SHP77 treated with DMSO at 0.1 percent for 48 hours (cell line): ENCODE results near the gene RAC2.

Source experiments
- DNase-seq: peaks from one replicate; lab custom pipeline; 2025; lab: John Stamatoyannopoulos, UW

RAC2 gene

DNA sequence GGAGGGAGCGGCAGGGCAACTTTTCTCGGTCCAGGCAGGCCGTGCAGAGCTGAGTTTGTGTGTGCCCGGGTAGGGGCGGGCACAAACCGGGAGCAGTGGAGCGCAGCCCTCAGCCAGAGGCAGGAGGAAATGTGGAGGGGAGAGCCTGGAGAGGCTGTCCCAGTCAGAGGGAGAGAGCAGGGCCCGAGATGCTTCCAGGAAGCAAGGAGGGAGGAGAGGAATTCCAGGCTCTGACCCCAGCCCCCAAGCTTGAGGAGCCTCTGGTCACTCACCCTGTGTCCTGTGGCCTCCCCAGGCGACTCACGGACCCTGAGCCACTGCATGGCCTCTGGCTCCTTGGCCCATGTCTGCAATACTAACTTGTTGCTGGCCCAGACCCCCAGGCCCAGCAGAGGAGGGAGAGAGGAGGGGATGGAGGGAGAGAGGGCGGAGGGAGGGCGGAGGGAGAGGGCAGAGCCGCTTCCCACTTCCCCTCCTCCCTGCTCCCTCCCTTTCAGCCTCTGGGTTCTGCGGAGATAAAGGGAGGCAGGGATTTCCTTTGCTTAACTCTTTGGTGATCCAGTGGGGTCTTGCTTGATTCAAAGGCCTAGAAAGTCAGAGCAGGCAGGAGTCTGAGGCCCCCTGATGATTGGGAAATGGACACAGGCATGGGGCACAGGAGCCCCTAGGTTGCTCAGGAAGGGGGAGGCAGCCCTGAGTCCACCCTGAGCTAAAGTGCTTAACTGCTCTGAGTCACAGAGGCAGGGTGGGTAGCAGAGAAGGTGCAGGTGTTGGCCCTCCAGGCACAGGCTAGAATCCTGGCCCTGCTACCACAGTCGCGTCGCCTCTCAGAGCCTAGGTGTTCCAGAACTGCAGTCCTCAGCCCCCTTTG lies 55.9 kb downstream of the RAC2 start, which contains the start of gene C1QTNF6:
C1QTNF6 (minus strand) TSS at position 357 of the 871 bp plus-strand sequence; CDS start at position 323, 34 bp downstream.
- peak; percentile 5 for DNase-seq

DNA sequence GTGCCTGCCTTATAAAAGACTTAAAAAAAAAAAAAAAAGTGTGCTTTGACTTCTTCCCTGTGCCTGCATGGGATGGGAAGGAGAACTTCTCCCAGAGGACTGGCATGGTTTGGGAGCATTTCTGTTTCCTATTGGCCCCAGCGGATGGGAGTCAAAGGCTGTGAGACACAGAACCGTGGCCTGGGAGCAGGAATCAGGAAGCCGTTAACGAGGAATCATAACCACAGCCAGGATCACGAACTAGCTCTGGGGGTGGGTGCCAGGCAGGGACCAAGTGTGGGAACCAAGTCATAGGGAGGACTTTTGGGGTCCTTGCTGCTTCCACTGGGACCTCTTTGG lies 56.5 kb downstream of the RAC2 start:
- DNase-seq = peak; percentile 25

DNA sequence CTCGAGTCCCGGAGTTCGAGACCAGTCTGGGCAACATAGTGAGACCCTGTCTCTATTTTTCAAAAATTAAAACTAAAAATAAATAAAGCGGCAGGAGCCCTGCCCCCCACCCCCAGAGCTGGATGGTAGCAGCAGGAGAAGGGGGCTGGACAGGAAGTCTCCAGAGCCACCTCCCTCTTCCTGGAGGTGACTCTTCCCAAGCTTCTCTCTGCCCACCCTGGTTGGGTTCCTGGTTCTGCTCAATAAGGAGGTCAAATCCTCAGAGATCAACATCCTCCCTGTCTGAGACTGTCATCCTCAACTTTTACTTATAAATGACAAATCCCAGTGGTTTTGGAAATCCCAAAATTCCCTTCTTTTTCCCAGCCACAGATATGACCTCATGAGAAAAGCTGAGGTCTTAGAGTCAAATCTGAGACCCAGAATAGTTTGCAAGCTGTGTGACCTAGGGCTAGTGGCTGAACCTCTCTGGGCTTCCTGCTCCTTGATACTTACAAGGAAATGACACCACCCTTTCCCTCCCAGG lies 57.0 kb downstream of the RAC2 start:
- DNase-seq = no peak

DNA sequence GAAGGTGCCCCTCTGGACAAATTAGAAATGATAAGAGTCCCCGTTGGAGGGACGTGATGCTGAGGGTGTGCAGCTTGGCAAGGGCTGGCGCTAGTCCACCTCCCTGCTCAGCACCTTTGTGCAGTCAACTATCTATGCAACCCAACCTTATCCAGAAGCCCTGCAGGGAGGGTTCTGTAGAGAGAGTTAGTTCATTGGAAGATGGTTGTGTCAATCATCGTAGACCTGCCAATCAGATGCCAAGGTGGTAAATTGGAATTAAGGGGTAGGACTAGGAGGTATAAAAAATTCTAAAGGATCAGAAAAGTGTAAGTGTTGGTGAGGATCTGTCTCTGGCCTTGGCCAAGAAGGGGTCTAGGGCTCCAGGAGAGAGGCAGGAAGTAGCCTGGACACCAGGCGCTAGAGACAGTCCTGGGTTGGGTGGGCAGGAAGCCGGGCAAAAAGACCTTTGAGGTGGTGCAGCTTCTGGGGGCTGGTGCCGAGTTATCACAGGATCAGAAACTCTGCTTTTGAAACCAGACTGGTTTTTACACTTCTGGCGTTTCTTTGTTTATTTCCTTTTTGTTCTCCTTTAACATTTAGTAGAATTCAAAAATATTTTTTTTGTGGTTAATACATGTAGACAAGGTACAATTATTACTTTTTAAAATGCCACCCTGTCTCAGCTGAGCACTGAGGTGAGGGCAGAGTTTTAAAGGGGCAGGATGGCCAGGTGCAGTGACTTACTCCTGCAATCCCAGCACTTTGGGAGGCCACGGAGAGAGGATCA lies 57.7 kb downstream of the RAC2 start:
- DNase-seq = peak; percentile 42

DNA sequence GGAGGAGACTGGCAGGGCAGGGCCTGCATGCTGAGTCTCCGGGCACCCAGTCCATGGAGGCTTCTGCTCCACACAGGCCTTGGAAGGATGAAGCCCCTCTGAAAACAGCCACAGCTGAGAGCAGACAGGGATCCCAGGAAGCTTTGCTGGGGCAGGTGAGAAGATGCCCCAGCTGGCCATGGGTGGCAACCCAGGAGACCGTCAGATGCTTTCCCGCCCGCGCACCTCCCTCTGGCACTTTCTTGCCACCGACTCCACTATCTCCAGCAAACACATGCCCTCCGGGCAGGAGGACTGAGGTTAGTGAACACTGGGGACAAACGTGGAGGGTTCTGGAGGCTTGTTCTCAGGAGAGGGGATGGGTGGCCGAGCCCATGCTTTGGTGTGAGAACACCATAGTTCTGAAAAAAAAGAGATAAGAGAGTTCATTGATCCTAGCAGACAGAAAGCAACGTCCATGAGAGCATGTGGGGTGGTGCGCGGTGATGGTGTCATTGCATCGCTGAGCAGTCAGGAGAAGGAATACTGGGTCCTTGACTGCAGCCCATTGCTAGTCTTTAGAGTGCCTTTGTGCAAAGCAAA lies 58.3 kb downstream of the RAC2 start:
- no peak for DNase-seq

DNA sequence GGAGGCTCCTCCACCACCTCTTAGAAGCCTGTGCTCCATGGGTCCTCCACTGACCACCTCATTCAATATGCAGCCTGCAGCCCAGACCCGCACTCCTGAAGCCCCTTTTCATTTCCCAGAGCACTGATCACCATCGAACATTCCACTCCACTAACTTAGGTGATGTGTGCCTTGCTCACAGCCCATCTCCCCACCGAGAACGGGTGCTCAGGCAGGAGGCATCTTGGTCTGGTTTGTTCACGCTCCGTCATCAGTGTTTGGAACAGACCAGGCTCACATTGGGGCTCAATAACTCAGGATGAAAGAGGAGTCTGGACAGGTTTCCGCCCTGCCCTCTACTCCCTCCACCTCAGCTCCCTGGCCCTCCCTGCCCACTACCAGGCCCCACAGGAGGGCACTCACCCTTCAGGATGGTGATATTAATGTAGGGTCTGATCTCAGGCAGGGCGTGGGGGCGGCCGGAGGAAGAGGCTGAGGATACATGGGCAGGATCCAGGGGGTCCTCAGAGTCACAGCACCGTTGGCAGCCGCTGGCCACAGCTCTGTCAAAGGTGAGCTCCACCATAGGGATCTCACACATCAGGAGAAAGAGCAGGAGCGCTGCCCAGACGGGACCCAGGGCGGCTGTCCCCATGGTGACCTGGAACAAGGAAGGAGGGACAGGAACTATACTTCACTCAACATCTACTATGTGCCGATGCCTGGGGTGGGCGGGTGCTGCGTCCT lies 59.1 kb downstream of the RAC2 start:
- no peak for DNase-seq

DNA sequence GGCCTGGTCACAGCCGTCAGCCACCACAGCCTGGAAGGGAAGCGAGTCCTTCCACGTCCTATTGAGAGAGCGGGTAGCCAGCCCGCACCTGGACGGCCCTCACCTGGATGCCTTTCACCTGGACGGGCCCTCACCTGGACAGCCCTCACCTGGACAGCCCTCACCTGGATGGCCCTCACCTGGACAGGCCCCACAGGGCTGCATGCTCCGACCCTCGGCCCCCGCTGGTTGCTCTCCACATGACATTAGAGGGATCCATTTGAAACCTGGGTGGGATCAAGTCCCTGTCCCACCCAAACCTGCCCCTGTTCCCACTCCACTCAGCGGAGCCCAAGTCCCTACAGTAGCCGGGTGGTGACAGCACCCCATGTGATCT lies 59.7 kb downstream of the RAC2 start:
- DNase-seq = no peak

DNA sequence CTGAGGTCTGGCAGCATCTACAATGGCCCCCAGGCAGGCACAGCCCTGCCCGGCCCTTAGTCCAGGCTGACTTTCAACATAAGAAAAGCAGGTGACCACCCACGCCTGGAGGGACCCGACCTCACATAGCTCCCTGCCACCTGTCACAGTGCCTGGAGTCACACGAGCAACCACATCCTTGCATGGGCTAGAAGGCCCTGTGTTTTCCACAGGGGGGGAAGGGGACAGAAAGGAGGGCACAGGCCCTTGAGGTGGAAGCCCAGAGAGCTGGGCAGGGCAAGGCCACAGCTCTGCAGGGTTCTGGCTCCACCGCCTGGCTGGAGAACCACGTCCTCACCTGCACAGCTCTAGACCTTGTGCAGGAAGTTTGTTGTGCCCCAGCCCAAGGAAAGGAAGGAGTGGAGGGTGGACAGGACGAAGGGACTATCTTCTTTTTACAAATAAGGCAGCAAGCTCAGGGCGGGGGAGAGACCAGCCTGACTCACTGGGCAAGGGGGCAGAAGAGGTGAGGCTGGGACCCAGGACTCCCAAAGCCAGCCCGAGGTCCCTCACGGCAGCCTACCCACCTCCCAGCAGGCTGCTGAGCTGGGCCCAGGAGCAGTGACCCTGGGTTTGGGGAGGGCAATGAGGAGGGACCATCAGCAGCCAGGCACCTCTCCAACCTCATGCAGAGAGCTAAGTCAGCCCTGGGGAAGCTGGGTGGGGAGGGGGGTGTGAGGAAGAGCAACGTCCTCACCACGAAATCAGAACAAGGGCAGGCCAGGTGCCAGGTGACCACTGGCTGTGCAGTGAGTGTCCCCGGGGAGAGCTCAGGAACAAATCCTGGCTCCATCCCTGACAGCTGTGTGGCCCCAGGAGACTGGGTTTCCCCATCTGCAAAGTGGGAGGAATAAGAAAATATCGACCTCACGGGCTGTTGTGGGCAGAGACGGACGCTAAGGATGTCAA lies 60.4 kb downstream of the RAC2 start:
- no peak for DNase-seq

DNA sequence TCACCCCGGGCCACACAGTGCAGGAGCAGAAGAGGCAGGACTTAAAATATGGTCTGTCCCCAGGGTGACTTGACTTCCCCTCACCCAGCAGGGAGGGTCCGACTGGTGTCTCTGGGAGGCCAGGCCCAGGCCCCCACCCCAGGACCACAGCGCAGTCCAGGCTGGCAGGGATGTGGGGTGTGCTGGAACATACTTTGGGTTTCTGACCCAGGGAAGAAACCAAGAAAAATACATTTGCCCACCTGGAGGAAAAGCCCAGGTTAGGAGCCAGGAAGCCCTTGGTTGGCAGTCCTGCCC lies 61.2 kb downstream of the RAC2 start:
- DNase-seq = no peak

DNA sequence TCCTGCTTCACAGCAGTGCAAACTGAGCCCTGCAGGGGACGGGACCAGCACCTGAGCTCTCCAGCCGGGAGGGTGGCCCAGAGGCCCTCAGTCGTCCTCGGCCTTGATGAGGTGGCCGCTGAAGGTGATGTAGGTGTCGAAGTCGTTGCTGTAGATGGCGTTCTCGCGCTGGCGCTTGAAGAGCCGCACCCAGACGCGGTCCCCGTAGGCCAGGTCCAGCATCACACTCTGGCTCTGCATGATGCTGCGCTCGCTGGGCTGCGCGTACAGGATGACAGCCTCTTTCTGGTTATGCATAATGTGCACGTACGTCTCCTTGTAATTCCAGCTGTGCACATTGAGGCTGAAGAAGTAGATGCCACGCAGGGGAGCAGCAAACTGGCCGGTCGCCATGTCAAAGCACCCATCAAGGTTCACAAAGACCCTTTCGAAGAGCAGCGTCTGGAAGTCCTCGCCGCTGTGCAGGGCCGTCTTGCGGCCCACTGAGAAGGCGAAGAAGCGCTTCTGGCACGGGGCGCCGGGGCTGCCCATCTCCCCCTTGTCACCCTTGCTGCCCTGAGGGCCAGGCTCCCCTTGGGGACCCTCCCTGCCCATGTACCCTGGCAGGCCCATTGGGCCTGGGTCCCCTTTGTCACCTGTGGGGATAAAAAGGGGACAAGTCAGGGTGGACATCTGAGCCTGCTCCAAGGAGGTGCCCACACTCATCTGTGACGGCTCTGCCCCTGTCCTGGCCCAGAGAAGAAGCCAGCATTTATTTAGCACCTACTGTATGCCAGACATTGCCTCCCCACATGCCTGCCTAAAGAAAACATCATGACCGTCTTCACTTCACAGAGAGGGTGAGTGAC lies 61.7 kb downstream of the RAC2 start:
- DNase-seq = no peak

DNA sequence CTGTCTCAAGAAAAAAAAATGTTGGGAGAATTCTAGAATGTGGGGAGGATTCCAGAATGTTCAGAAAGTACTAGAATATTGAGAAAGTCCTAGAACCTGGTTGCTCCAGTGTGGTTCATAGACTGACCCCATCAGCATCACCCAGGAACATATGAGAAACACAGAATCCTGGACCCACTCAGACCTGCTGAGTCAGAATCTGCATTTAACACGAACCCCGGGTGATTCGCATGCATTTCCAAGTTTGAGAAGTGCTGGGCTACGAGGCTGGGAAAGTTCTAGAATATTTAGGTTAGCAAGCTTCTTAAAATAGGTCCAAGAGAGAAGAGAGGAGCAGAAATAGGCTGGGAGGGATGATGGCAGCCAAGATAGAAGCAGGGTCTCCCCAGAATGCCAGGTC lies 62.4 kb downstream of the RAC2 start:
- DNase-seq = no peak

DNA sequence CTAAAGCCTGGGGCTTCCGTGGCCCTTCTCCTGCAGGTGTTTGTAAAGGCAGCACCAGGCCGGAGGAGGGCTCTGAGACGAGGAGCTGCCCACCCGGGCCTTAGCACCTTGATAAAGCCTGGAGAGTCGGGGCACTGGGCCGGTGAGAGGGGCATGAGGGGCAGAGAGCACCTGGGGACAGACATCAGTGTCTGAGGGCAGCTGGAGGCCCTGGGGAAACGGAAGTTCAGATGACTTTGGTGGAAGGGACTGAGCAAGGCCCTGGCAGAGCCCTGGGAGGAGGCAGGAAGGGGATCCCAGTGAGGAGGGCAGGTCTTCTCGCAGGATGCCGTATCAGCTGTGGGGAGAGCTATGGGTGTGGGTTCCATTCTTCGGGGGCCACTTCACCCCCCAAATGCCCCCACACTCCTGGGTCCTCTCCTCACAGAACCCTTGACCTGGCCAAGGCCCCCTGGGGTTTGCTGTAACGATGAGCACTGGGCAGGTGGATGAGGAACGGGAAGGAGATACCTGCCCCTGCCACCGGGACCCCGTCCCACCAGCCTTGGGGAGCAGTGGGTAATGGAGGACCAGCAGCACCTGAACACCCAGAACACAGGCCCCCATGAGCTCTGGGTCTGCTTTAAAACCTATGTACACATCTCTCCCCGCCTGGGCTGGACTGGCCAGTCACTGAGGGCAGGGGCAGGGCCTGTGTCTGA lies 63.4 kb downstream of the RAC2 start:
- DNase-seq = no peak

DNA sequence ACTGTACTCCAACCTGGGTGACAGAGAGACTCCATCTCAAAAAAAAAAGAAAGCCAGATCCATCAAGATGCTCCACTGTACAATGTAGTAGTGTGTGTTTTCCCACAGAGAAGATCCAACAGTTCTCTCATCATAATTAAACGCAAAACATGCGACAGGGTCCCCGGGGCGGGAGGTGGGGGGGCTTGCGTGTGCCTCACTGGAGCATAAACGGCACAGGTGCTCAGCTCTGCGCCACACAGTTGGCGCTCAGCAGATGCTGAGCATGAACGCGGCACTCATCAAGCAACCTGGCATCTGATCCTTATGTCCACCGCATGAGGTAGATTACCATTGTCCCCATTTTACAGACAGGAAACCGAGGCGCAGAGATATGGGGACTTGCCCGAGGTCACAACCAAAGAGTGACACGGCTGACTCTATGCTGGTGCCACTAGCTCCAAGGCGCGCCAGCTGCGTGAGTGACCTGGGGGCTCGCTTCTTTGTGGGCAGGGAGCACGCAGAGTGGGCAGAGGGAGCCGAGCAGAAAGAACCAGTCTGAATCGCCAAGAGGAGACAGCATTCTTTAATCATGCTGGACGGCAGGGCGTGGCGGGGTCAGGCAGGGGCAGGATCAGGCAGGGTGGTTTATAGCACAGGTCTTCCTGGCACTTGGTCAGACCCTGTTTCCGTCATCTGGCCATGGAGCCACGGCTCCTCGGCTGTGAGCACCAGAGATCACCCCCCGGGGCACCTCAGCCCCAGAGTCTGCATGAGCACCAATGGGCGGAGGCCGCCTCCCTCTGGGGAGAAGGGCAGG lies 64.2 kb downstream of the RAC2 start:
- no peak for DNase-seq

DNA sequence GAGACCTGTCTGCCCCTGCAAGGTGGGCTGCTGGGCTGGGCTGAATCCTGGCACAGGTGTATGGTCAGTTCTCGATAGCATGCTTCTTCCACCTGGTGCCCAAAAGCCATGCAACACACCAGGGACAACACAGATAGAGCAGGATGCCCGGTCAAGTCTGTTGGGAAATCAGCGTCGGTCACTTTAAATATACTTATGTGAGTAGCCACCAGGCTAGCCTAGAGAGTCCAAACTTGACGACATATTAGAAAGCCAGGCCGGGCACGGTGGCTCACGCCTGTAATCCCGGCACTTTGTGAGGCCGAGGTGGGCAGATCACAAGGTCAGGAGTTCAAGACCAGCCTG lies 65.0 kb downstream of the RAC2 start:
- no peak for DNase-seq

DNA sequence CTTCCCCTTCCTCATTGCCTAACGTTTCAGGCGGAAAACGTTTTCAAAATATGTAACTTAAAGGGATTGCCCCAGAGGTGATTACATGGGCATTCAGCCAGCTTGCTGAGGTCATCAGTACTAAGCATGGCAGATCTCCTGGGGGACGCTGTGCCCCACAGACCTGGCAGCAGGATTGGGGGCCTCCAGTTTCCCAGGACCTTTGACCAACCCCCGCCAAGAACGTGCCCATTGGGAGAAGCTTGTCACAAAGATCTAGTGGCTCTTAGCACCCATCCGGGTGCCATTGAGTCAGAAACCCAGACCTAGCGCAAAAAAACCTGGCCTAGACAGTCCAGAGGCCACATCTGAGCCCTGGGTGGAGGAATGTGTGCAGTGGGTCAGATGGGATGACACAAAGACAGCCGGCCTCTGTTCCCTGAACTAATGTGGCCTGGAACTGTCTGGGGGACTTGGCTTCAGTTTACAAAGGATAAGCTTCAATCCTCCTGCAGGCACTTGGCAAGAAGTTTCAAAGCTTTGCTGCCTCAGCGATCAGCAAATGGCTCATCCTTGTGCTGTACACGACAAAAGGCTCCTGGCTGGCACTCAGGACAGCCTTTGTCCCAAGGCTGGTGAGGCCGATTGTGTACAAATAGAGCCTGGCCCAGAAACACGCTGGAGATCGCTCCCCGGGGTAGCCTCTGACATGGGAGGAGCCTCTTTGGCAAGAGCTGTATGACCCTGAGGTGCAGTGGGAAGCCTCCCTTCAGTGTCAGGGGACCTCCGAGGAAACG lies 65.5 kb downstream of the RAC2 start:
- DNase-seq = no peak

DNA sequence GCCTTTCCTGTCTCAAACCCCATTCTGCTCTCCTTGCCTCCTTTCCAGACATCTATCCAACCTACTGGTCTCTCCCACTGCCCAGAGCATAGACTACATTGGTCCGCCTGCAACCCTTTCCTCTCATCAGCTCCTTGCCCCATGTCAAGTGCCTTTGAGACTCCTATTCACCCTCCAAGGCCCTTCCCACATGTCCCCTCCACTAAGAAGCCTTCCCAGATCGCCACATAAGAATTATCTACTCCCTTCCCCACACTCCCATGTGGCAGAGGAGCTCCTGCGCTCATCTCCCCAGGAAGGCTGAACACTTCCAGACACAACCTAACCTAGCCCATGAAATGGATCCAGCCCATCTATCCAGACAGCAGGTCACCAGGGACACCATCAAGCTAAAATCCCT lies 66.3 kb downstream of the RAC2 start:
- no peak for DNase-seq

DNA sequence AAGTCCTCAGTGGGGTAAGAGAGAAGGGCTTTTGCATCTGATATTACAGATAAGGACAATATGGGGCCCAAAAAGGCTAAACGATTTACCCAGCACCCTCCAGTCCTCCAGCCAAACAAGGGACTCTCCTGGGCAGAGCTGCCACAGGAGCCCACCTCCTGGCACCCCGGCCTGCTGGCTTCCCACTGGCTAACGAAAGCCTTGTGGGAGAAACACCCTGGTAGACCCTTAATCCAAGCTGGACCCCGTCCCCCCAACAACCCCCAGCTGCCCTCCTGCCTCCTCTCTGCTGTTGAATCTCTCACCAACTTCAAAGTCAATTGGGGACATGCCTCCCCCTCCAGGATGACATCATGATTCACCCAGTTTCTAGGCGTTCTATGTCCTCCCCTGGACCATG lies 66.8 kb downstream of the RAC2 start:
- DNase-seq = no peak

DNA sequence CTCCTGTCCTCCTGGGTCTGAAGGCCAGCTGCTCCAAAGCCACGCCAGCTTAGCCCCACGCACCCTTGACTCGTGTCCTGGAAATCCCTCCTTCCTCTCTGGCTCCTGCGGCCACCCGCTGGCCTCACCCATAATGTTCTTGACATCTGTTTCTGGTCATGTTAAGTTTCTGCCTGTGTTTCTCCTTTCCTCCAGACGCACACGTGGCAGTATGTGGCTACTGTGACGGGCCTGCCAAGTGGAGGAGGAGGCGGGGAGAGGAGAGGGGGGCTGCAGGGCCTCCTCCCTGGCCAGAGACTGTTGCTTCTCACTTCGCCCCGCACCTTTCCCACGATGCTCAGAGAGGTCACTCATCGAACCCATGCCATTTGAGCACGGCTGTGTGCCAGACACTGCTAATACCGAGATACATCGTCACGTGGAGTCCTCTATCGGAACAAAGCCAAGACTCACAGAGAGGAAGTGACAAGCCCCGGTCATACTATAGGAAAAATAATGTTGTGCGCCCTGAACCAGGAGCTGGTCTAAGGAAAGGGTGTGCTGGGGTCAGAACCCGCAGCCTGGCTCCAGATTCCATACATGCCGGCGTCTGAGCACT lies 67.5 kb downstream of the RAC2 start:
- no peak for DNase-seq
